Epithelial cell of esophagus (primary cell): ENCODE data around the gene HSD11B1.

ENCODE experiments used
- DNase-seq: peaks from one replicate; pipeline ENCODE4 v3.0.0; 2010; ENCODE audit warnings: low read depth
- H3K4me3 ChIP-seq: 2 replicates; pipeline ENCODE4 v1.5.1; 2011; ENCODE audit warnings: mild to moderate bottlenecking, low read length, control low read depth
- TF ChIP-seq, protein P1 (sequence below): IDR thresholded peaks from 2 replicates; pipeline ENCODE4 v1.5.1; 2011; ENCODE audit warnings: low read depth, mild to moderate bottlenecking, low read length, control low read depth, inconsistent platforms; ENCODE audit not compliant: insufficient read depth; ENCODE audit errors: missing control alignments

HSD11B1 gene

DNA sequence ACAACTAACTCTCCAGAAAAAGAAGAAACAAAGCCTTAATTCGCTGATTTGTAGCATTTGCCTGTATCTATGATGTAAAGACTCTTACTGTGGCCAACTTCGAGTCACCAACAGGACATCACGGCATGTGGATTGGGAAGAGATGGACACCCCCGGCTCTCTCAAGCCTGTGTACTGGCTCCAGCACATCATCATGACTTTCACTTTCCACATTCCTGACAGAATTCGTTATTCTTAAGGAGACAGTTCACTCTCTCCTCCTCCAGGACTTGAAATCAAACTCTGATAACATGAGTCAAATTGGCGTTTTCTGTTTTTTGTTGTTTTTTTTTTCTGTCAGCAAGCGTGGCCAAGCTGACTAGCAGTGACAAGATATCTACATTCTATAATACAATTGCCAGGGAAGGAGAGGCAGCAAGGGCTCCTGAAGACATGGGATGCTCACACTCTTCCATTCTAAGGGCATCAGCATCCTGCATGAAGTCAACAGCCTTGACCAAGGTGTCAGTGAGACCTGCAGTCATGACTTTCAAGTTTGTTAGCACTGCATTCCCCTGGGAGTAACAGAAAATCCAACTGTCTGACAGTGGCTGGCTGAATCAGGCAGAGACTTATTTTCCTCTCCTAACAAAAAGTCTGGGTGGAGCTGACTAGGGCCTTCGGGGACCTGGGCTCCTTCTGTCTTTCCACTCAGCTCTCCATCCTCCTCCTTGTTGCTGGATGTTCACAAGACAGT, 37.9 kb downstream of the HSD11B1 start:
- no peak overlapping the region for H3K4me3 ChIP-seq
- TF ChIP-seq, protein P1, sequence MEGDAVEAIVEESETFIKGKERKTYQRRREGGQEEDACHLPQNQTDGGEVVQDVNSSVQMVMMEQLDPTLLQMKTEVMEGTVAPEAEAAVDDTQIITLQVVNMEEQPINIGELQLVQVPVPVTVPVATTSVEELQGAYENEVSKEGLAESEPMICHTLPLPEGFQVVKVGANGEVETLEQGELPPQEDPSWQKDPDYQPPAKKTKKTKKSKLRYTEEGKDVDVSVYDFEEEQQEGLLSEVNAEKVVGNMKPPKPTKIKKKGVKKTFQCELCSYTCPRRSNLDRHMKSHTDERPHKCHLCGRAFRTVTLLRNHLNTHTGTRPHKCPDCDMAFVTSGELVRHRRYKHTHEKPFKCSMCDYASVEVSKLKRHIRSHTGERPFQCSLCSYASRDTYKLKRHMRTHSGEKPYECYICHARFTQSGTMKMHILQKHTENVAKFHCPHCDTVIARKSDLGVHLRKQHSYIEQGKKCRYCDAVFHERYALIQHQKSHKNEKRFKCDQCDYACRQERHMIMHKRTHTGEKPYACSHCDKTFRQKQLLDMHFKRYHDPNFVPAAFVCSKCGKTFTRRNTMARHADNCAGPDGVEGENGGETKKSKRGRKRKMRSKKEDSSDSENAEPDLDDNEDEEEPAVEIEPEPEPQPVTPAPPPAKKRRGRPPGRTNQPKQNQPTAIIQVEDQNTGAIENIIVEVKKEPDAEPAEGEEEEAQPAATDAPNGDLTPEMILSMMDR, result no peak
- DNase-seq, result no peak

DNA sequence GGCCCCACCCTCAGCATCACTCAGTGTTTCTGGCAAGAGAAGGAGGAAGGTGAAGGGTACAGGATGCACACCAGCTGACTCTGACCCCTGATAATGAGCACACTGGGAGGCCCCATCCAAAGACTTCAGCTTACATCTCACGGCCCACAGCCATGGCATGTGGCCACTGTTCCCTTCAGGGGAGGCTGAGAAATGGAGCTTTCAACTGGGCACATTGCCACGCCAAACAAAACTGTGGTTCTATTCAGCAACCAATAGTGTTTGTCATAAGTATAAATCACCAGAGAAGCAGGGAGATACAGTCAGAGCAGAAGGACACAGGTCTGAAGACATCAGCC, 38.5 kb downstream of the HSD11B1 start:
- DNase-seq, result no peak
- no peak overlapping the region for H3K4me3 ChIP-seq
- TF ChIP-seq, protein P1, result no peak

DNA sequence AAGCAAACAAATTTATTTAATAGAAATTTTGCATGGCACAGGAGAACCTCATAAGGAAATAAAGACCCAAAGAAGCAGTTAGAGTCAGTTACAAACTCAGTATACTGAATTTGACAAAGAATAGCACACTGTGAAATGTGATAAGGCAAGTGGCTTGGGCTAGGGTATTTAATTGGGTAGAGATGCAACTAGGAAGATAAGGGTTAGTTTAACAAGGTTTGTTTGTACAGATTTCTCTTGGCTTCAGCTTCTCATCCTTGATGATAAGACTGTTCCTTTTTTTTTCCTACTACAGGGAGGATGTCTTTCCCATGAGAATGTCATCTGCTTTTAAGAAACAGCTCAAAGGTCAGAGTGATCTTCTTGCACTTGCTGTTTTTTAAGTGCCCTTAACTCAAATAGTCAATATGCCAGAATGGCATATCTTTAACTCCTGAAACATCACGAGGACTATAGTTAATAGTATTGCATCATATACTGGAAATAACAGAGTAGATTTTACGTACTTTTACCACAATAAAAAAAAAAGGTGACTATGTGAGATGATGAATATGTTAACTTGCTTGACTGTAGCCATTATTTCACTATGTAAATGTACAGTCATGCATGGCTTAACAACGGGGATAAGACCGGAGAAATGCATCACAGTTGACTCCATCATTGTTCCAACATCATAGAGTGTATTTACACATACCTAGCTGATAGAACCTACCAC, 42.0 kb downstream of the HSD11B1 start:
- no peak overlapping the region for H3K4me3 ChIP-seq
- DNase-seq, result peak; percentile 52
- TF ChIP-seq, protein P1, result no peak

- no peak overlapping the region for H3K4me3 ChIP-seq
- DNase-seq, result peak; percentile 99
- TF ChIP-seq, protein P1, result peak; percentile 87
Observed at GRCh38 chr1:209747580-209748262, 43.1 kb downstream of the HSD11B1 start.

DNA sequence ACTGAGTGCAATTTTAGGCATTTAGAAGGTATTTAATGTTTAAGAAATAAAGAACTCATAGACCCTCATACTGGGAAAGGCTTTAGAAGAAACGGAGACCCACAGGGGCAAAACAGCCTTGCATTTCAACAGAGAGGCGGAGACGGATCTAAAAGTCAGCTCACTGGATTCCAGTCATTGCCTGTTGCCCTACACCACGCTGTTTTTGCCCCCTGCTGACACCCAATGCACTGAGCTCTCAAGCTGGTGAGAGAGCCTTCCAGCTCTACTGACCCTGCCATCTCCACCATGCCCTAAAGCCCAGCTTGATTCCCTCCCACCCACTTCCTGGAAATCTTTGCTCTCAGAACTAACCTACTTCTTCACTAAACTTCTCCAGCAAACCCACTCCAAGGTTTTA, 44.0 kb downstream of the HSD11B1 start:
- DNase-seq, result no peak
- TF ChIP-seq, protein P1, result no peak
- no peak overlapping the region for H3K4me3 ChIP-seq

- no peak overlapping the region for H3K4me3 ChIP-seq
- TF ChIP-seq, protein P1, result no peak
- DNase-seq, result no peak
Observed at GRCh38 chr1:209749205-209749604, 44.6 kb downstream of the HSD11B1 start.
